HG03469 (cell line): ENCODE data around the gene ABCD3.
A peak's percentile ranks its signal among the peaks of the same experiment; 100 is the strongest.
"Not testable (repeated sequence)": the region's sequence is repeated elsewhere in the genome, so short reads cannot be mapped to it uniquely, and the experiment has no call there.

Experiments used
- ATAC-seq: cut with Tn5 transposase; IDR thresholded peaks from one replicate; pipeline ENCODE4 v1.9.1; 2021; ENCODE audit warnings: mild to moderate bottlenecking, moderate library complexity, moderate number of reproducible peaks; ENCODE audit not compliant: unreplicated experiment

The ABCD3 gene

GRCh38 chr1:94417978-94418663 lies at the start of gene ABCD3:
Gene ABCD3, plus strand, starts transcription at chr1:94418389. Its CDS starts 90 bp downstream, at chr1:94418479.
- ATAC-seq, result peak; percentile 88

GRCh38 chr1:94372771-94373170 lies 45.4 kb upstream of the ABCD3 start:
- ATAC-seq, result not testable (repeated sequence)

GRCh38 chr1:94373311-94373710 lies 44.9 kb upstream of the ABCD3 start:
- ATAC-seq, result not testable (repeated sequence)

- not testable (repeated sequence) for ATAC-seq
These were observed 42.5 kb upstream of the ABCD3 start for GRCh38 chr1:94375666-94376065.

- ATAC-seq, result not testable (repeated sequence)
These were observed 39.7 kb upstream of the ABCD3 start for GRCh38 chr1:94378493-94378892.

- ATAC-seq, result no peak
These were observed 38.6 kb upstream of the ABCD3 start for GRCh38 chr1:94379615-94380014.

GRCh38 chr1:94382201-94382600 lies 36.0 kb upstream of the ABCD3 start:
- no peak for ATAC-seq

GRCh38 chr1:94383966-94384408 lies 34.2 kb upstream of the ABCD3 start:
- no peak for ATAC-seq

GRCh38 chr1:94384485-94385265 lies 33.5 kb upstream of the ABCD3 start:
- no peak for ATAC-seq

- no peak for ATAC-seq
These were observed 32.8 kb upstream of the ABCD3 start for GRCh38 chr1:94385308-94385929.

GRCh38 chr1:94389298-94389697 lies 28.9 kb upstream of the ABCD3 start:
- no peak for ATAC-seq

GRCh38 chr1:94394247-94394646 lies 23.9 kb upstream of the ABCD3 start:
- no peak for ATAC-seq

- ATAC-seq, result no peak
These were observed 23.0 kb upstream of the ABCD3 start for GRCh38 chr1:94395231-94395630.

GRCh38 chr1:94395748-94396309 lies 22.4 kb upstream of the ABCD3 start:
- no peak for ATAC-seq

GRCh38 chr1:94396356-94397010 lies 21.7 kb upstream of the ABCD3 start:
- ATAC-seq, result no peak

GRCh38 chr1:94398356-94398755 lies 19.8 kb upstream of the ABCD3 start:
- ATAC-seq, result no peak

- no peak for ATAC-seq
These were observed 18.7 kb upstream of the ABCD3 start for GRCh38 chr1:94399453-94399852.

GRCh38 chr1:94401206-94401605 lies 17.0 kb upstream of the ABCD3 start:
- no peak for ATAC-seq

GRCh38 chr1:94406446-94406845 lies 11.7 kb upstream of the ABCD3 start:
- no peak for ATAC-seq

- no peak for ATAC-seq
These were observed 9.9 kb upstream of the ABCD3 start for GRCh38 chr1:94408104-94408830.
